Measurements from ENCODE around the gene PRKCA.

- TF ChIP-seq, protein P1, sequence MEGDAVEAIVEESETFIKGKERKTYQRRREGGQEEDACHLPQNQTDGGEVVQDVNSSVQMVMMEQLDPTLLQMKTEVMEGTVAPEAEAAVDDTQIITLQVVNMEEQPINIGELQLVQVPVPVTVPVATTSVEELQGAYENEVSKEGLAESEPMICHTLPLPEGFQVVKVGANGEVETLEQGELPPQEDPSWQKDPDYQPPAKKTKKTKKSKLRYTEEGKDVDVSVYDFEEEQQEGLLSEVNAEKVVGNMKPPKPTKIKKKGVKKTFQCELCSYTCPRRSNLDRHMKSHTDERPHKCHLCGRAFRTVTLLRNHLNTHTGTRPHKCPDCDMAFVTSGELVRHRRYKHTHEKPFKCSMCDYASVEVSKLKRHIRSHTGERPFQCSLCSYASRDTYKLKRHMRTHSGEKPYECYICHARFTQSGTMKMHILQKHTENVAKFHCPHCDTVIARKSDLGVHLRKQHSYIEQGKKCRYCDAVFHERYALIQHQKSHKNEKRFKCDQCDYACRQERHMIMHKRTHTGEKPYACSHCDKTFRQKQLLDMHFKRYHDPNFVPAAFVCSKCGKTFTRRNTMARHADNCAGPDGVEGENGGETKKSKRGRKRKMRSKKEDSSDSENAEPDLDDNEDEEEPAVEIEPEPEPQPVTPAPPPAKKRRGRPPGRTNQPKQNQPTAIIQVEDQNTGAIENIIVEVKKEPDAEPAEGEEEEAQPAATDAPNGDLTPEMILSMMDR (IDR thresholded peaks at IDR 0.05 in 2 of 3, conservative IDR thresholded peaks at IDR 0.05 in 1 of 3; ENCODE audit: control insufficient read depth in 2 of 3, extremely low read depth in 1 of 3, insufficient read depth in 1 of 3, low read depth in 3 of 3, low read length in 3 of 3), result no peak
- TF ChIP-seq, protein P2, sequence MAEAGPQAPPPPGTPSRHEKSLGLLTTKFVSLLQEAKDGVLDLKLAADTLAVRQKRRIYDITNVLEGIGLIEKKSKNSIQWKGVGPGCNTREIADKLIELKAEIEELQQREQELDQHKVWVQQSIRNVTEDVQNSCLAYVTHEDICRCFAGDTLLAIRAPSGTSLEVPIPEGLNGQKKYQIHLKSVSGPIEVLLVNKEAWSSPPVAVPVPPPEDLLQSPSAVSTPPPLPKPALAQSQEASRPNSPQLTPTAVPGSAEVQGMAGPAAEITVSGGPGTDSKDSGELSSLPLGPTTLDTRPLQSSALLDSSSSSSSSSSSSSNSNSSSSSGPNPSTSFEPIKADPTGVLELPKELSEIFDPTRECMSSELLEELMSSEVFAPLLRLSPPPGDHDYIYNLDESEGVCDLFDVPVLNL (IDR thresholded peaks at IDR 0.05; ENCODE audit: low read depth, low read length), result no peak
- TF ChIP-seq POLR2A (IDR thresholded peaks at IDR 0.05; ENCODE audit: low read depth, low read length) (no peak), GABPA (IDR thresholded peaks at IDR 0.05; ENCODE audit: low read depth) (no peak), ZSCAN29 (IDR thresholded peaks at IDR 0.05) (no peak)
These were observed 361.9 kb downstream of the PRKCA start for GRCh38 chr17:66664336-66664735.

Data from GM12878 (cell line).